DMS 273 (cell line): Measurements from ENCODE around the gene ENGASE.
"Not testable (repeated sequence)": the region's sequence is repeated elsewhere in the genome, so short reads cannot be mapped to it uniquely, and the experiment has no call there.

Experiments used
- DNase-seq: peaks from one replicate; lab custom pipeline; 2025; ENCODE audit not compliant: unreplicated experiment; lab: John Stamatoyannopoulos, UW

ENGASE gene

GRCh38 chr17:79074649-79075445, at the start of gene ENGASE:
ENGASE (plus strand) TSS chr17:79074824; CDS start chr17:79074945, 121 bp downstream.
- peak; percentile 96 for DNase-seq

GRCh38 chr17:79024901-79025737, 49.5 kb upstream of the ENGASE start:
- no peak for DNase-seq

- no peak for DNase-seq
Observed at GRCh38 chr17:79026376-79027273, 48.0 kb upstream of the ENGASE start.

- no peak for DNase-seq
Observed at GRCh38 chr17:79027274-79027924, 47.2 kb upstream of the ENGASE start.

GRCh38 chr17:79027925-79028491, 46.6 kb upstream of the ENGASE start:
- no peak for DNase-seq

- DNase-seq, result peak; percentile 53
Observed at GRCh38 chr17:79028496-79029326, 45.9 kb upstream of the ENGASE start.

GRCh38 chr17:79029327-79030009, 45.2 kb upstream of the ENGASE start:
- no peak for DNase-seq

- not testable (repeated sequence) for DNase-seq
Observed at GRCh38 chr17:79030636-79031035, 44.0 kb upstream of the ENGASE start.

GRCh38 chr17:79031996-79032875, 42.4 kb upstream of the ENGASE start:
- peak; percentile 60 for DNase-seq

GRCh38 chr17:79033046-79033616, 41.5 kb upstream of the ENGASE start:
- DNase-seq, result no peak

- DNase-seq, result peak; percentile 97
Observed at GRCh38 chr17:79033741-79034501, 40.7 kb upstream of the ENGASE start.

- DNase-seq, result peak; percentile 28
Observed at GRCh38 chr17:79034931-79035485, 39.6 kb upstream of the ENGASE start.

- no peak for DNase-seq
Observed at GRCh38 chr17:79035686-79036085, 38.9 kb upstream of the ENGASE start.

GRCh38 chr17:79036181-79036580, 38.4 kb upstream of the ENGASE start:
- DNase-seq, result no peak

- no peak for DNase-seq
Observed at GRCh38 chr17:79036596-79036995, 38.0 kb upstream of the ENGASE start.

- DNase-seq, result no peak
Observed at GRCh38 chr17:79038545-79039135, 36.0 kb upstream of the ENGASE start.
